Measurements from ENCODE around the gene CTF1. TPM values are rescaled to one million over a fixed set of nuclear protein-coding genes. Genes with fewer than 3 reads are reported as not detected.
A peak's percentile ranks its signal among the peaks of the same experiment; 100 is the strongest.

Gene CTF1
- total and polyA plus RNA-seq, 10 of the 15 experiments (the other 5 are each of a cell fraction or from before 2014, with no cell fraction given) = 0.04 to 0.46 (median 0.11) TPM; not detected in 3

DNA sequence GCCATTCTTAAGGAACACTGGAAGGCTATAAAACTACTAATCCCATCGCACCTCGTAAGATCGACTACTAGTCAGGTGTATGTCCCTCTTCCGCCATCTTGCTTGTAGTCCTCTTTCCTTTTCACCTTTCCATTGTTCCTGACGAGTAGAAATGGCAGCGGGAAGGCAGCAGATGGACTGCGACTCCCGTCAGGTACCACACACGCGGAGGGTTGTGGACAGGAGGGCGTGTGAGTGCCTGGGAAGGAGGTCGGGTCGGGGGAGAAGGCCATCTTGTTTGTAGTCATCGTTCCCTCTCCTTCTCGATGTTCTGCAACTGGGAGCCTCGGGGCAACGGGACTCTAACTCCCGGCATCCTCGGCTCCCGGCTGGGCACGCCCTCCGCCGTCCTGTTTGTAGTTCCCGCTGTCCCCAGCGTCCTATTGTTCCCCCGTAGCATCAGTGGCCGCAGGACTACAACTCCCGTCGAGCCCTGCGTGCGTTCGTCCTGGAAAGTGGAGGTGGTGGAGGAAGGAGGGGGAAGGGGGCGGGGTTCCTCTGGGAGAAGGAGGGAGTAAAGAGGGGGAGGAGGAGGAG is 26.6 kb downstream of the CTF1 start (continued):
- TF ChIP-seq MYC (IDR thresholded peaks at IDR 0.05; ENCODE audit: insufficient read depth, insufficient read length, insufficient replicate concordance, low read length, severe bottlenecking) (no peak), MLLT1 (IDR thresholded peaks at IDR 0.05) (peak; percentile 99), BACH1 (IDR thresholded peaks at IDR 0.05; ENCODE audit: borderline replicate concordance) (no peak), KAT2A (conservative IDR thresholded peaks at IDR 0.05; ENCODE audit: control insufficient read depth, low read depth, low read length) (no peak), ZNF274 (IDR thresholded peaks at IDR 0.05; ENCODE audit: insufficient read depth, insufficient read length) (no peak), HDAC6 (IDR thresholded peaks at IDR 0.05; ENCODE audit: unreplicated experiment) (no peak), TBL1XR1 (IDR thresholded peaks at IDR 0.05; ENCODE audit: low read depth, low read length) (peak; percentile 42), TCF12 (IDR thresholded peaks at IDR 0.05; ENCODE audit: low read depth, low read length) (no peak), KDM1A (IDR thresholded peaks at IDR 0.05; ENCODE audit: borderline replicate concordance) (no peak), SMAD1 (IDR thresholded peaks at IDR 0.05; ENCODE audit: low read depth, partially characterized antibody) (no peak), HSF1 (IDR thresholded peaks at IDR 0.05; ENCODE audit: low read depth, low read length) (no peak), NR2C2 (IDR thresholded peaks at IDR 0.05; ENCODE audit: borderline replicate concordance, control insufficient read depth, insufficient read length, low read depth) (no peak), HDGF (IDR thresholded peaks at IDR 0.05) (no peak), GATAD2B (conservative IDR thresholded peaks at IDR 0.05; ENCODE audit: low read depth) (no peak), SREBF2 (IDR thresholded peaks at IDR 0.05; ENCODE audit: low read length) (no peak), HDAC2 (IDR thresholded peaks at IDR 0.05) (no peak), SMAD5 (IDR thresholded peaks at IDR 0.05; ENCODE audit: low read depth) (peak; percentile 19; the same call in 1 of the 2 replicates)
- TF ChIP-seq, protein P1, sequence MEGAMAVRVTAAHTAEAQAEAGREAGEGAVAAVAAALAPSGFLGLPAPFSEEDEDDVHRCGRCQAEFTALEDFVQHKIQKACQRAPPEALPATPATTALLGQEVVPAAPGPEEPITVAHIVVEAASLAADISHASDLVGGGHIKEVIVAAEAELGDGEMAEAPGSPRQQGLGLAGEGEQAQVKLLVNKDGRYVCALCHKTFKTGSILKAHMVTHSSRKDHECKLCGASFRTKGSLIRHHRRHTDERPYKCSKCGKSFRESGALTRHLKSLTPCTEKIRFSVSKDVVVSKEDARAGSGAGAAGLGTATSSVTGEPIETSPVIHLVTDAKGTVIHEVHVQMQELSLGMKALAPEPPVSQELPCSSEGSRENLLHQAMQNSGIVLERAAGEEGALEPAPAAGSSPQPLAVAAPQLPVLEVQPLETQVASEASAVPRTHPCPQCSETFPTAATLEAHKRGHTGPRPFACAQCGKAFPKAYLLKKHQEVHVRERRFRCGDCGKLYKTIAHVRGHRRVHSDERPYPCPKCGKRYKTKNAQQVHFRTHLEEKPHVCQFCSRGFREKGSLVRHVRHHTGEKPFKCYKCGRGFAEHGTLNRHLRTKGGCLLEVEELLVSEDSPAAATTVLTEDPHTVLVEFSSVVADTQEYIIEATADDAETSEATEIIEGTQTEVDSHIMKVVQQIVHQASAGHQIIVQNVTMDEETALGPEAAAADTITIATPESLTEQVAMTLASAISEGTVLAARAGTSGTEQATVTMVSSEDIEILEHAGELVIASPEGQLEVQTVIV (IDR thresholded peaks at IDR 0.05; ENCODE audit: borderline replicate concordance, partially characterized antibody) = no peak
- TF ChIP-seq, protein P2, sequence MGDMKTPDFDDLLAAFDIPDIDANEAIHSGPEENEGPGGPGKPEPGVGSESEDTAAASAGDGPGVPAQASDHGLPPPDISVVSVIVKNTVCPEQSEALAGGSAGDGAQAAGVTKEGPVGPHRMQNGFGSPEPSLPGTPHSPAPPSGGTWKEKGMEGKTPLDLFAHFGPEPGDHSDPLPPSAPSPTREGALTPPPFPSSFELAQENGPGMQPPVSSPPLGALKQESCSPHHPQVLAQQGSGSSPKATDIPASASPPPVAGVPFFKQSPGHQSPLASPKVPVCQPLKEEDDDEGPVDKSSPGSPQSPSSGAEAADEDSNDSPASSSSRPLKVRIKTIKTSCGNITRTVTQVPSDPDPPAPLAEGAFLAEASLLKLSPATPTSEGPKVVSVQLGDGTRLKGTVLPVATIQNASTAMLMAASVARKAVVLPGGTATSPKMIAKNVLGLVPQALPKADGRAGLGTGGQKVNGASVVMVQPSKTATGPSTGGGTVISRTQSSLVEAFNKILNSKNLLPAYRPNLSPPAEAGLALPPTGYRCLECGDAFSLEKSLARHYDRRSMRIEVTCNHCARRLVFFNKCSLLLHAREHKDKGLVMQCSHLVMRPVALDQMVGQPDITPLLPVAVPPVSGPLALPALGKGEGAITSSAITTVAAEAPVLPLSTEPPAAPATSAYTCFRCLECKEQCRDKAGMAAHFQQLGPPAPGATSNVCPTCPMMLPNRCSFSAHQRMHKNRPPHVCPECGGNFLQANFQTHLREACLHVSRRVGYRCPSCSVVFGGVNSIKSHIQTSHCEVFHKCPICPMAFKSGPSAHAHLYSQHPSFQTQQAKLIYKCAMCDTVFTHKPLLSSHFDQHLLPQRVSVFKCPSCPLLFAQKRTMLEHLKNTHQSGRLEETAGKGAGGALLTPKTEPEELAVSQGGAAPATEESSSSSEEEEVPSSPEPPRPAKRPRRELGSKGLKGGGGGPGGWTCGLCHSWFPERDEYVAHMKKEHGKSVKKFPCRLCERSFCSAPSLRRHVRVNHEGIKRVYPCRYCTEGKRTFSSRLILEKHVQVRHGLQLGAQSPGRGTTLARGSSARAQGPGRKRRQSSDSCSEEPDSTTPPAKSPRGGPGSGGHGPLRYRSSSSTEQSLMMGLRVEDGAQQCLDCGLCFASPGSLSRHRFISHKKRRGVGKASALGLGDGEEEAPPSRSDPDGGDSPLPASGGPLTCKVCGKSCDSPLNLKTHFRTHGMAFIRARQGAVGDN (IDR thresholded peaks at IDR 0.05) = no peak

Measured in GM12878 (cell line).